Measurements from ENCODE around the gene NUP35. TPM values are rescaled to one million over a fixed set of nuclear protein-coding genes. Genes with fewer than 3 reads are reported as not detected.
A peak's percentile ranks its signal among the peaks of the same experiment; 100 is the strongest.

Gene NUP35
- polyA plus RNA-seq (2013): 9.1 TPM

- H3K4me3 ChIP-seq (ENCODE audit: control insufficient read depth in 1 of 7, extremely low read depth in 1 of 7, insufficient read depth in 4 of 7, low read depth in 2 of 7, low read length in 6 of 7): peak within 1 kb of the TSS; percentile 89 to 100 (median 94)
- ChIA-PET CTCF (interaction anchor here (1.3 kb wide), 1 partner anchor 88 kb away, joined by 3 read pairs; no protein-coding TSS in a partner anchor), POLR2A (no interaction called here)
- peak; percentile 89 to 95 (median 94) for DNase-seq
- peaks cover 0 to 2% (median under 1%) of the 10 kb centered on the region in 4 experiments for H3K36me3 ChIP-seq (ENCODE audit: control insufficient read depth in 4 of 4, insufficient read depth in 4 of 4, low read length in 3 of 4)
- WGBS (ENCODE audit: insufficient coverage): 0% methylated on average over 34 of the region's 43 CpGs
- H3K4me1 ChIP-seq (ENCODE audit: control extremely low read depth in 1 of 4, control insufficient read depth in 4 of 4, insufficient read depth in 4 of 4, low read length in 3 of 4): peaks cover 5 to 26% (median 14%) of the 10 kb centered on the region in 4 experiments
- no peaks in the 10 kb centered on the region for H3K27me3 ChIP-seq (replicated peaks in 2 of 5; ENCODE audit: control insufficient read depth in 4 of 5, insufficient read depth in 5 of 5, low read length in 4 of 5)
- no peaks in the 10 kb centered on the region for H3K9me3 ChIP-seq (ENCODE audit: control extremely low read depth in 1 of 5, control insufficient read depth in 4 of 5, insufficient read depth in 2 of 5, low read depth in 1 of 5, low read length in 4 of 5)
- H3K27ac ChIP-seq (ENCODE audit: insufficient read depth in 1 of 2, low read depth in 1 of 2, low read length in 2 of 2, poor library complexity in 1 of 2, severe bottlenecking in 2 of 2): peak within 1 kb of the TSS; percentile 72 to 88
Measured at GRCh38 chr2:183124222-183124956, at the start of gene NUP35. NUP35 (plus strand) TSS chr2:183124443; CDS start chr2:183124458, 15 bp downstream.

- Histone ChIP-seq H3K36me3 (ENCODE audit: control insufficient read depth in 4 of 4, insufficient read depth in 4 of 4, low read length in 3 of 4) (no peaks in the 10 kb centered on the region), H3K27ac (ENCODE audit: insufficient read depth in 1 of 2, low read depth in 1 of 2, low read length in 2 of 2, poor library complexity in 1 of 2, severe bottlenecking in 2 of 2) (no peak overlapping the region), H3K27me3 (replicated peaks in 2 of 5; ENCODE audit: control insufficient read depth in 4 of 5, insufficient read depth in 5 of 5, low read length in 4 of 5) (peaks cover 0 to 9% (median 2%) of the 10 kb centered on the region in 5 experiments), H3K4me1 (ENCODE audit: control extremely low read depth in 1 of 4, control insufficient read depth in 4 of 4, insufficient read depth in 4 of 4, low read length in 3 of 4) (peaks cover 0 to 19% (median 5%) of the 10 kb centered on the region in 4 experiments), H3K9me3 (ENCODE audit: control extremely low read depth in 1 of 5, control insufficient read depth in 4 of 5, insufficient read depth in 2 of 5, low read depth in 1 of 5, low read length in 4 of 5) (no peaks in the 10 kb centered on the region), H3K4me3 (ENCODE audit: control insufficient read depth in 1 of 7, extremely low read depth in 1 of 7, insufficient read depth in 4 of 7, low read depth in 2 of 7, low read length in 6 of 7) (peak overlapping the region in 6 of 7 experiments; percentile 68 to 99 (median 95))
- WGBS (ENCODE audit: insufficient coverage): 3% methylated on average over 6 of the region's 8 CpGs
- ChIA-PET POLR2A (no interaction called here), CTCF (interaction anchor here (1.4 kb wide), 1 partner anchor 313 kb away, joined by 3 read pairs; no protein-coding TSS in a partner anchor)
- peak in 2 of 3 donors; percentile 48 to 64 for DNase-seq
Measured at GRCh38 chr2:183078163-183078463, 46.1 kb upstream of the NUP35 start.

GRCh38 chr2:183078464-183079138 lies 45.6 kb upstream of the NUP35 start, which contains the start of gene DUSP19:
DUSP19 (plus strand) TSS chr2:183078747; CDS start chr2:183078934, 187 bp downstream.
- peak; percentile 86 to 89 (median 88) for DNase-seq
- Histone ChIP-seq H3K9me3 (ENCODE audit: control extremely low read depth in 1 of 5, control insufficient read depth in 4 of 5, insufficient read depth in 2 of 5, low read depth in 1 of 5, low read length in 4 of 5) (no peaks in the 10 kb centered on the region), H3K27ac (ENCODE audit: insufficient read depth in 1 of 2, low read depth in 1 of 2, low read length in 2 of 2, poor library complexity in 1 of 2, severe bottlenecking in 2 of 2) (peak within 1 kb of the TSS; percentile 42 to 69), H3K4me3 (ENCODE audit: control insufficient read depth in 1 of 7, extremely low read depth in 1 of 7, insufficient read depth in 4 of 7, low read depth in 2 of 7, low read length in 6 of 7) (peak within 1 kb of the TSS; percentile 68 to 99 (median 93)), H3K36me3 (ENCODE audit: control insufficient read depth in 4 of 4, insufficient read depth in 4 of 4, low read length in 3 of 4) (no peaks in the 10 kb centered on the region), H3K27me3 (replicated peaks in 2 of 5; ENCODE audit: control insufficient read depth in 4 of 5, insufficient read depth in 5 of 5, low read length in 4 of 5) (peaks cover 0 to 9% (median 2%) of the 10 kb centered on the region in 5 experiments), H3K4me1 (ENCODE audit: control extremely low read depth in 1 of 4, control insufficient read depth in 4 of 4, insufficient read depth in 4 of 4, low read length in 3 of 4) (peaks cover 0 to 19% (median 5%) of the 10 kb centered on the region in 4 experiments)
- POLR2A ChIA-PET: interaction anchor here (0.6 to 1.0 kb wide), 2 partner anchors 10 to 391 kb away, joined by 3 to 4 read pairs; no protein-coding TSS in a partner anchor
- CTCF ChIA-PET: interaction anchor here (0.8 to 1.4 kb wide), 3 partner anchors 9 to 314 kb away, joined by 3 to 4 read pairs (median 3); no protein-coding TSS in a partner anchor
- 0% methylated on average over 19 of the region's 20 CpGs for WGBS (ENCODE audit: insufficient coverage)

- H3K27me3 ChIP-seq (replicated peaks in 2 of 5; ENCODE audit: control insufficient read depth in 4 of 5, insufficient read depth in 5 of 5, low read length in 4 of 5): peaks cover 0 to 8% (median 2%) of the 10 kb centered on the region in 5 experiments
- no peaks in the 10 kb centered on the region for H3K36me3 ChIP-seq (ENCODE audit: control insufficient read depth in 4 of 4, insufficient read depth in 4 of 4, low read length in 3 of 4)
- ChIA-PET POLR2A (interaction anchor here (0.6 to 1.0 kb wide), 2 partner anchors 9 to 391 kb away, joined by 3 to 4 read pairs; no protein-coding TSS in a partner anchor), CTCF (interaction anchor here (0.8 to 1.4 kb wide), 3 partner anchors 10 to 314 kb away, joined by 3 to 4 read pairs (median 3); no protein-coding TSS in a partner anchor)
- peaks cover 0 to 19% (median 5%) of the 10 kb centered on the region in 4 experiments for H3K4me1 ChIP-seq (ENCODE audit: control extremely low read depth in 1 of 4, control insufficient read depth in 4 of 4, insufficient read depth in 4 of 4, low read length in 3 of 4)
- H3K4me3 ChIP-seq (ENCODE audit: control insufficient read depth in 1 of 7, extremely low read depth in 1 of 7, insufficient read depth in 4 of 7, low read depth in 2 of 7, low read length in 6 of 7): peak overlapping the region; percentile 68 to 99 (median 93)
- WGBS (ENCODE audit: insufficient coverage): 24% methylated on average over 9 of the region's 13 CpGs
- no peaks in the 10 kb centered on the region for H3K9me3 ChIP-seq (ENCODE audit: control extremely low read depth in 1 of 5, control insufficient read depth in 4 of 5, insufficient read depth in 2 of 5, low read depth in 1 of 5, low read length in 4 of 5)
- peak; percentile 29 to 63 (median 53) for DNase-seq
- peak overlapping the region; percentile 42 to 69 for H3K27ac ChIP-seq (ENCODE audit: insufficient read depth in 1 of 2, low read depth in 1 of 2, low read length in 2 of 2, poor library complexity in 1 of 2, severe bottlenecking in 2 of 2)
Measured at GRCh38 chr2:183079139-183079775, 45.0 kb upstream of the NUP35 start.

GRCh38 chr2:183081911-183082310 lies 42.3 kb upstream of the NUP35 start:
- Histone ChIP-seq H3K4me1 (ENCODE audit: control extremely low read depth in 1 of 4, control insufficient read depth in 4 of 4, insufficient read depth in 4 of 4, low read length in 3 of 4) (peaks cover 0 to 19% (median 5%) of the 10 kb centered on the region in 4 experiments), H3K4me3 (ENCODE audit: control insufficient read depth in 1 of 7, extremely low read depth in 1 of 7, insufficient read depth in 4 of 7, low read depth in 2 of 7, low read length in 6 of 7) (no peak overlapping the region), H3K27ac (ENCODE audit: insufficient read depth in 1 of 2, low read depth in 1 of 2, low read length in 2 of 2, poor library complexity in 1 of 2, severe bottlenecking in 2 of 2) (no peak overlapping the region), H3K27me3 (replicated peaks in 2 of 5; ENCODE audit: control insufficient read depth in 4 of 5, insufficient read depth in 5 of 5, low read length in 4 of 5) (no peaks in the 10 kb centered on the region), H3K36me3 (ENCODE audit: control insufficient read depth in 4 of 4, insufficient read depth in 4 of 4, low read length in 3 of 4) (no peaks in the 10 kb centered on the region), H3K9me3 (ENCODE audit: control extremely low read depth in 1 of 5, control insufficient read depth in 4 of 5, insufficient read depth in 2 of 5, low read depth in 1 of 5, low read length in 4 of 5) (no peaks in the 10 kb centered on the region)
- no CpG with 5 or more reads among the region's 1 CpG for WGBS (ENCODE audit: insufficient coverage)
- DNase-seq: peak in 2 of 3 donors; percentile 25 to 29
- POLR2A ChIA-PET: no interaction called here
- CTCF ChIA-PET: no interaction called here

- ChIA-PET POLR2A (interaction anchor here (1.3 kb wide), 1 partner anchor 9 kb away, joined by 4 read pairs; no protein-coding TSS in a partner anchor), CTCF (no interaction called here)
- H3K9me3 ChIP-seq (ENCODE audit: control extremely low read depth in 1 of 5, control insufficient read depth in 4 of 5, insufficient read depth in 2 of 5, low read depth in 1 of 5, low read length in 4 of 5): no peaks in the 10 kb centered on the region
- 100% methylated on average over 2 of the region's 3 CpGs for WGBS (ENCODE audit: insufficient coverage)
- H3K36me3 ChIP-seq (ENCODE audit: control insufficient read depth in 4 of 4, insufficient read depth in 4 of 4, low read length in 3 of 4): peaks cover 0 to 8% (median 1%) of the 10 kb centered on the region in 4 experiments
- H3K27me3 ChIP-seq (replicated peaks in 2 of 5; ENCODE audit: control insufficient read depth in 4 of 5, insufficient read depth in 5 of 5, low read length in 4 of 5): no peaks in the 10 kb centered on the region
- H3K4me3 ChIP-seq (ENCODE audit: control insufficient read depth in 1 of 7, extremely low read depth in 1 of 7, insufficient read depth in 4 of 7, low read depth in 2 of 7, low read length in 6 of 7): no peak overlapping the region
- no peaks in the 10 kb centered on the region for H3K4me1 ChIP-seq (ENCODE audit: control extremely low read depth in 1 of 4, control insufficient read depth in 4 of 4, insufficient read depth in 4 of 4, low read length in 3 of 4)
- no peak for DNase-seq
- H3K27ac ChIP-seq (ENCODE audit: insufficient read depth in 1 of 2, low read depth in 1 of 2, low read length in 2 of 2, poor library complexity in 1 of 2, severe bottlenecking in 2 of 2): no peak overlapping the region
Measured at GRCh38 chr2:183088061-183088460, 36.2 kb upstream of the NUP35 start.
